Tibial nerve (tissue), 4 donors: ENCODE results near the gene RAB33A. TPM values are rescaled to one million over a fixed set of nuclear protein-coding genes. Genes with fewer than 3 reads are reported as not detected.

ENCODE experiments used
- DNase-seq, 2 donors: peaks; one replicate each; pipeline ENCODE4 v3.0.0-alpha.2; 2019; ENCODE audit warnings: low spot score in 2 of 2
- H3K27ac ChIP-seq, 4 donors: fragments of 200-600 bp; sonication (generic) in 3 of 4; one replicate each; pipeline ENCODE4 v1.5.1; 2017 to 2019; ENCODE audit warnings: mild to moderate bottlenecking in 1 of 4
- H3K27me3 ChIP-seq, 2 donors: fragments of 200-600 bp; sonication (generic) in 1 of 2; one replicate each; pipeline versions ENCODE4 v1.5.1 to v1.6.0; 2017 to 2019
- H3K36me3 ChIP-seq, 3 donors: fragments of 200-600 bp; sonication (generic); one replicate each; pipeline ENCODE4 v1.5.1; 2018 to 2019
- H3K4me1 ChIP-seq, 4 donors: fragments of 200-600 bp; sonication (generic) in 3 of 4; one replicate each; pipeline ENCODE4 v1.5.1; 2017 to 2019
- H3K4me3 ChIP-seq, 4 donors: fragments of 200-600 bp; sonication (generic) in 3 of 4; one replicate each; pipeline ENCODE4 v1.5.1; 2017 to 2019; ENCODE audit warnings: mild to moderate bottlenecking in 1 of 4, moderate library complexity in 1 of 4
- H3K9me3 ChIP-seq, 4 donors: fragments of 200-600 bp; sonication (generic) in 3 of 4; one replicate each; pipeline ENCODE4 v1.5.1; 2017 to 2019
- EP300 ChIP-seq, 2 donors: sonication (generic); formaldehyde crosslinking; IDR thresholded peaks; one replicate each; pipeline ENCODE4 v1.6.1; 2017; ENCODE audit warnings: antibody characterized with exemption in 2 of 2, mild to moderate bottlenecking in 1 of 2
- POLR2A ChIP-seq, 2 donors: fragments of 450-650 bp; IDR thresholded peaks; one replicate each; pipeline ENCODE4 v1.6.1; 2017; ENCODE audit warnings: antibody characterized with exemption in 2 of 2, mild to moderate bottlenecking in 2 of 2, moderate library complexity in 2 of 2
- WGBS, 2 donors: methylation state at CpG; one replicate each; pipeline ENCODE4 v1.1.5; 2018; 5-methylcytosine and 5-hydroxymethylcytosine counted together
- total RNA-seq, 4 donors: library from RNA; depleted of rRNA; stranded (reverse); fragments of >200 nt; gene quantifications; one replicate each; pipeline ENCODE4 v1.1.0, GENCODE V29; 2016
- TF ChIP-seq, protein P1 (sequence below), 5 experiments: fragments of 200-600 bp in 3 of 5; fragments of 450-650 bp in 2 of 5; sonication (generic) in 3 of 5; IDR thresholded peaks; one replicate each; pipeline ENCODE4 v1.5.1; 2016 to 2019; ENCODE audit warnings: antibody characterized with exemption in 5 of 5, mild to moderate bottlenecking in 3 of 5, moderate library complexity in 2 of 5

RAB33A gene
- total RNA-seq, 4 donors from 2014 or later, result 2.1 TPM; not detected in 3

DNA sequence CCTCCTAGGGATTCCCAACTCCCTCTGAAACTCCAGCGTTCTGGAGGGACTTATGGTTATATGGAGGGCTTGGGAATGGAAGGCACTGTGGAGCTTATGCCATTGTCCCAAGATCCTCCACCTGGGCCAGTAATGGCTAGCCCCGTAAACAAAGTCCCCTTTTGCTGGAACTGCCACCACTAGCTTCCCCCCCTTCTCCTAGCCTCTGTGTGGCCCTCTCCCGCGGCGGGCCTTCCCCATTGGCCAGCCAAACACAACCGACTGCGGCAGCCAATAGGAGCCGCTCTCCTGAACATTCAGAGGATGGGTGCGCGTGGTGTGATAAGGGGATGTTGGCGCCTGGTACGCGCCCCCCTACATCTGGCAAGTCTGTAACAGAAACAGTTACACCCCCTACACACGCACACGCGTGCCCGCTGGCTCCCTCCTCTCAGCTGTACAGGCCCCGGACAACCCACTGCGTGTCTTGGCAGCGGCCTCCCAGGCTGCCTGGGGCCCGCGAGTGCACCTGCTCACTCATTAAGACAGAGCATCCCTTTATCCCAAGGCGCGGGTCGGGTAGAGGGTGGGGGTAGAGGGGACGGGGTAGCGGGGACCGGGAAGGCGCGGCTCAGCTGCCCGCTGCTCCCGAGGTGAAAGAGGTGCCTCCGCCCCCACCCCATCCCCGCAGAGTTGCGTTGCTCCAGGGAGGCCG is 863 bp upstream of the RAB33A start:
- no peaks in the 10 kb centered on the region for H3K36me3 ChIP-seq
- peak overlapping the region; percentile 26 to 52 (median 42) for H3K4me3 ChIP-seq
- peaks cover 0 to 28% (median 2%) of the 10 kb centered on the region in 4 donors for H3K4me1 ChIP-seq
- no peak overlapping the region for H3K27ac ChIP-seq
- TF ChIP-seq POLR2A (IDR thresholded peaks at IDR 0.05) (no peak), EP300 (IDR thresholded peaks at IDR 0.05) (no peak)
- TF ChIP-seq, protein P1, sequence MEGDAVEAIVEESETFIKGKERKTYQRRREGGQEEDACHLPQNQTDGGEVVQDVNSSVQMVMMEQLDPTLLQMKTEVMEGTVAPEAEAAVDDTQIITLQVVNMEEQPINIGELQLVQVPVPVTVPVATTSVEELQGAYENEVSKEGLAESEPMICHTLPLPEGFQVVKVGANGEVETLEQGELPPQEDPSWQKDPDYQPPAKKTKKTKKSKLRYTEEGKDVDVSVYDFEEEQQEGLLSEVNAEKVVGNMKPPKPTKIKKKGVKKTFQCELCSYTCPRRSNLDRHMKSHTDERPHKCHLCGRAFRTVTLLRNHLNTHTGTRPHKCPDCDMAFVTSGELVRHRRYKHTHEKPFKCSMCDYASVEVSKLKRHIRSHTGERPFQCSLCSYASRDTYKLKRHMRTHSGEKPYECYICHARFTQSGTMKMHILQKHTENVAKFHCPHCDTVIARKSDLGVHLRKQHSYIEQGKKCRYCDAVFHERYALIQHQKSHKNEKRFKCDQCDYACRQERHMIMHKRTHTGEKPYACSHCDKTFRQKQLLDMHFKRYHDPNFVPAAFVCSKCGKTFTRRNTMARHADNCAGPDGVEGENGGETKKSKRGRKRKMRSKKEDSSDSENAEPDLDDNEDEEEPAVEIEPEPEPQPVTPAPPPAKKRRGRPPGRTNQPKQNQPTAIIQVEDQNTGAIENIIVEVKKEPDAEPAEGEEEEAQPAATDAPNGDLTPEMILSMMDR (IDR thresholded peaks at IDR 0.05), result no peak
- H3K27me3 ChIP-seq, result peaks cover 0 to 5% of the 10 kb centered on the region in 2 donors
- 4 to 50% methylated on average over 10 to 25 of the region's 36 CpGs for WGBS, 2 donors
- H3K9me3 ChIP-seq, result no peaks in the 10 kb centered on the region
- no peak for DNase-seq

DNA sequence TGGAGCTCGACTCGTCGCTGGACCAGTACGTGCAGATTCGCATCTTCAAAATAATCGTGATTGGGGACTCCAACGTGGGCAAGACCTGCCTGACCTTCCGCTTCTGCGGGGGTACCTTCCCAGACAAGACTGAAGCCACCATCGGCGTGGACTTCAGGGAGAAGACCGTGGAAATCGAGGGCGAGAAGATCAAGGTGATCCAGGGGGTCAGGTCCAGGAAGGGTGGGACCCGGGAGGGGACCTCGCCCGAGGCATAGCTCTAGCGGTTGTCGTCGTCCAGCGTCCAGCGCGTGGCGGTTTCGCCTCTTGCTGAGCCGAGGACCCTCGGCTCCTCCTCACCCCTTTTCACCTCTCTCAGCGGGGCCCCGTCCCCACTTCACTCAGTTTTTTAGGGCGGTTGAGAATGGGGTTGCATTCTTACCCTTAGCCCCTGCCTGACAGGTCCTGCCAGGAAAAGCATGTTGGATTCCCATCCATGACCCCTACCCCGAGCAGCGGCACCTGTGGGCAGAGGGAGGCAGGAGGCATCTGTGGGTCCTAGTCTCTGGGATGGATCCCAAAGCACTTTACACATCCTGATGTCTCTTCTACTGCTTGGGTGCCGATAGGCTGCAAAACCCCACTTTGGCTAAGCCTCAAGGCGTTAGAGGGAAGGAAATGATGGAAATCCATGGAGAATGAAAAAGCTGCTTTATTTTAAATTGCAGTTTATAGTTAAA is 524 bp downstream of the RAB33A start:
- Histone ChIP-seq H3K4me1 (peaks cover 0 to 20% (median 2%) of the 10 kb centered on the region in 4 donors), H3K4me3 (peak overlapping the region; percentile 26 to 52 (median 42)), H3K27me3 (peaks cover 0 to 5% of the 10 kb centered on the region in 2 donors), H3K9me3 (no peaks in the 10 kb centered on the region), H3K27ac (peak overlapping the region in 1 of 4 donors; percentile 40), H3K36me3 (no peaks in the 10 kb centered on the region)
- DNase-seq, result no peak
- TF ChIP-seq EP300 (IDR thresholded peaks at IDR 0.05) (no peak), POLR2A (IDR thresholded peaks at IDR 0.05) (no peak)
- TF ChIP-seq, protein P1 (IDR thresholded peaks at IDR 0.05), result no peak
- 25 to 62% methylated on average over 17 to 34 of the region's 34 CpGs for WGBS, 2 donors

DNA sequence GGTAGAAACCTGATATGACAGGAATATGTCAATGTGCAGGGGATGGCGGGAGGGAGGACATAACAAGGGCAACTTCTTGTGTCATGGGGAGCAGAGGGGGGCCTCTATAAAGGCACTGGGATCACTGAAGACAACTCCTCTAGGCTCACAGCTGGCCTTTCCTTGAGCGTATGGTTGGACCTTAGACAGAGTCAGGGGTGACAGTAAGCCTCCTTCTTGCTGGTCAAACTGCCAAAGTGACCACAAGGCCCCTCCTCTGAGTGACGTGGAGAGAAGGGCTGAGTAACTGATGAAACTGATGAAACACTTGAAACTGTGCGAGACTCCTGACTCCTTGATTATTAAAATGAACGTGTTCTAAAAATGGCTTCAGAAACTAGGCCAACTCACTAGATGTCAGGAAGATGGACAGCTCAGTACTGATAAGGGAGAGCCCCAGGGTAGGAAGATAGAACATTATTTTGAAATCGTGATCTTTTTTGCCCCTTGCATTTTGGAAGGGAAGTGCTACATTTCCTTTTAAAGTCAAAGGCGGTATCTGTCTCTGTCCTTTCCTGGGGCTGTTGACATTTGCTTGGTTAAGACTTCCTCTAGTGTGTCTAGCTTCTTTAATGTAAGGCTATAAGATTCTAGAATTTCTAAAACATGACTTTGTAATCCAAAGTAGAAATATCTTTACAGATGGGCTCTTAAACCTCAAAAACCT is 1.6 kb downstream of the RAB33A start:
- Histone ChIP-seq H3K9me3 (no peaks in the 10 kb centered on the region), H3K27ac (peak overlapping the region in 3 of 4 donors; percentile 45 to 68 (median 49)), H3K4me3 (no peak overlapping the region), H3K4me1 (peaks cover 0 to 19% (median 2%) of the 10 kb centered on the region in 4 donors), H3K36me3 (no peaks in the 10 kb centered on the region), H3K27me3 (peaks cover 0 to 5% of the 10 kb centered on the region in 2 donors)
- WGBS, 2 donors, result 52 to 65% methylated on average over 6 to 7 of the region's 7 CpGs
- peak in 1 of 2 donors; percentile 30 for DNase-seq
- TF ChIP-seq POLR2A (IDR thresholded peaks at IDR 0.05), result no peak
- TF ChIP-seq, protein P1 (IDR thresholded peaks at IDR 0.05), result no peak
- TF ChIP-seq EP300 (IDR thresholded peaks at IDR 0.05), result no peak

DNA sequence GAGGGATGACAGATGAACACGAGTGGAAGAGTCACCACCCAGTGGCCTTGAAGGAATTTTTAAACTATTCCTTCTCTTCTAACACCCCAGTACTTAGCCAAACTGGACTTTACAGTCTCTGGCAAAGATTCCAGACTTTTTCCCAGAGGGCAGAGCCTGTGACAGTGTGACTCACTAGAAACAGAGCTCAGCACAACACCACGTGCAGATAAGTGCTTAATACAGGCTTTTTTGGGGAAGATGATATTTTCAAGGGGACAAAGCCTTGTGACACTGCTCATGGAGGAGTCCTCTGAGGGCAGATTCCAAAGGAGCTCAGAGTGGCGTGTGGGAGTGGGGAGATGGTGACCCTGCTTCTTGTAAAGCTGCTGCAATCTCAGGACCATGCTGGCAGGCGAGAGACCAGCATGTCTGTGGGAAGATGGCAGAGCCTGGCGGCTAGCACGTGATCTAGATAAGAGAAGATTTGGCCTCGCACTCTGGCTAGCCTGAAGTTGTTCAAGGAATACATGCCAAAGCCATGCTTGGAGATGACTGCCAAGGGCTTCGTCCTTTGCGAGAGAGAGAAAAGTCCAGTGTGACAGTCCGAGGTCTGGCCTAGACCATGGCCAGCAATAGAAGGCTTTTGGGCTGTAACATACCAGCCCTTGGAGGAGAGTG is 2.4 kb downstream of the RAB33A start:
- 58 to 59% methylated on average over 9 to 10 of the region's 10 CpGs for WGBS, 2 donors
- H3K27ac ChIP-seq, result peak overlapping the region in 3 of 4 donors; percentile 45 to 68 (median 64)
- H3K27me3 ChIP-seq, result peaks cover 0 to 5% of the 10 kb centered on the region in 2 donors
- peaks cover 0 to 19% (median 2%) of the 10 kb centered on the region in 4 donors for H3K4me1 ChIP-seq
- H3K9me3 ChIP-seq, result no peaks in the 10 kb centered on the region
- H3K4me3 ChIP-seq, result no peak overlapping the region
- H3K36me3 ChIP-seq, result no peaks in the 10 kb centered on the region
- TF ChIP-seq EP300 (IDR thresholded peaks at IDR 0.05) (peak in 1 of 2 donors; percentile 52), POLR2A (IDR thresholded peaks at IDR 0.05) (no peak)
- TF ChIP-seq, protein P1 (IDR thresholded peaks at IDR 0.05), result no peak
- peak in 1 of 2 donors; percentile 36 for DNase-seq
